GM12891 (cell line): ENCODE results near the gene FASTKD1.

Experiments used
- POLR2A ChIP-seq: IDR thresholded peaks from 2 replicates; pipeline ENCODE4 v1.6.1; 2011; ENCODE audit warnings: low read depth, low read length, control low read depth
- POLR2AphosphoS5 ChIP-seq: IDR thresholded peaks from 2 replicates; pipeline ENCODE4 v1.6.1; 2011; ENCODE audit warnings: low read depth, low read length, control low read depth

GRCh38 chr2:169561364-169561763 lies 12.3 kb downstream of the FASTKD1 start:
- TF ChIP-seq POLR2AphosphoS5 (no peak), POLR2A (no peak)
